Measurements from ENCODE around the gene GLRA1. TPM values are rescaled to one million over a fixed set of nuclear protein-coding genes. Genes with fewer than 3 reads are reported as not detected.

Gene GLRA1
- total RNA-seq, 2 donors from 2014 or later: not detected

DNA sequence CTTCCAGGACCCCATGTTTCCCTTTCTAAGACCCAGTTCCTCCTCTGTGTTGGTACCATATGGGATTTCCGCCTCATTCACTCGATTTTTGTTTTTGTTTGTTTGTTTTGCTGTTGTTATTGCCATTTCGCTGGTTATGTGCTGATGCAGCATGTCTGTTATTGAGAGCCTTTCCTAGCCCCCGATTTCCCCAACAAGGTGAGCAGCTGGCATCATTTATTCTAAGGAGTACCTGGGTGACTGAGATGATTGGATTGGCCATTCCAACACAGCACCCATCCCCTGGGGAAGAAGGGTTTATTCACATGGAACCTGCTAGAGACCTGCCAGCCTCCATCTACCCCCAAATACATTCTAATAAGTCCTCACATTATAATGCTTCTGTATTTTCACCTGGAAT is 2.7 kb downstream of the GLRA1 start:
- H3K27me3 ChIP-seq: no peaks in the 10 kb centered on the region
- H3K9ac ChIP-seq (ENCODE audit: low read depth in 2 of 2, low read length in 2 of 2): no peak overlapping the region
- no peaks in the 10 kb centered on the region for H3K9me3 ChIP-seq
- DNase-seq: no peak
- H3K4me1 ChIP-seq: no peaks in the 10 kb centered on the region
- intact Hi-C loops (cut with DNase I): no loop called here
- H3K4me3 ChIP-seq: no peak overlapping the region
- H3K27ac ChIP-seq: no peak overlapping the region
- no peaks in the 10 kb centered on the region for H3K36me3 ChIP-seq
- TF ChIP-seq, protein P1, sequence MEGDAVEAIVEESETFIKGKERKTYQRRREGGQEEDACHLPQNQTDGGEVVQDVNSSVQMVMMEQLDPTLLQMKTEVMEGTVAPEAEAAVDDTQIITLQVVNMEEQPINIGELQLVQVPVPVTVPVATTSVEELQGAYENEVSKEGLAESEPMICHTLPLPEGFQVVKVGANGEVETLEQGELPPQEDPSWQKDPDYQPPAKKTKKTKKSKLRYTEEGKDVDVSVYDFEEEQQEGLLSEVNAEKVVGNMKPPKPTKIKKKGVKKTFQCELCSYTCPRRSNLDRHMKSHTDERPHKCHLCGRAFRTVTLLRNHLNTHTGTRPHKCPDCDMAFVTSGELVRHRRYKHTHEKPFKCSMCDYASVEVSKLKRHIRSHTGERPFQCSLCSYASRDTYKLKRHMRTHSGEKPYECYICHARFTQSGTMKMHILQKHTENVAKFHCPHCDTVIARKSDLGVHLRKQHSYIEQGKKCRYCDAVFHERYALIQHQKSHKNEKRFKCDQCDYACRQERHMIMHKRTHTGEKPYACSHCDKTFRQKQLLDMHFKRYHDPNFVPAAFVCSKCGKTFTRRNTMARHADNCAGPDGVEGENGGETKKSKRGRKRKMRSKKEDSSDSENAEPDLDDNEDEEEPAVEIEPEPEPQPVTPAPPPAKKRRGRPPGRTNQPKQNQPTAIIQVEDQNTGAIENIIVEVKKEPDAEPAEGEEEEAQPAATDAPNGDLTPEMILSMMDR (IDR thresholded peaks at IDR 0.05): no peak

- Histone ChIP-seq H3K9ac (ENCODE audit: low read depth in 2 of 2, low read length in 2 of 2) (no peak overlapping the region), H3K27me3 (no peaks in the 10 kb centered on the region), H3K36me3 (no peaks in the 10 kb centered on the region), H3K27ac (no peak overlapping the region), H3K4me1 (no peaks in the 10 kb centered on the region), H3K9me3 (no peaks in the 10 kb centered on the region), H3K4me3 (no peak overlapping the region)
- DNase-seq: no peak
- intact Hi-C loops (cut with DNase I): no loop called here
- TF ChIP-seq, protein P1 (IDR thresholded peaks at IDR 0.05): no peak
These were observed 6.7 kb downstream of the GLRA1 start for GRCh38 chr5:151917904-151918303.

- DNase-seq: no peak
- Histone ChIP-seq H3K9me3 (no peaks in the 10 kb centered on the region), H3K27me3 (no peaks in the 10 kb centered on the region), H3K4me3 (no peak overlapping the region), H3K27ac (no peak overlapping the region), H3K4me1 (no peaks in the 10 kb centered on the region), H3K9ac (ENCODE audit: low read depth in 2 of 2, low read length in 2 of 2) (no peak overlapping the region), H3K36me3 (no peaks in the 10 kb centered on the region)
- intact Hi-C loops (cut with DNase I): no loop called here
- TF ChIP-seq, protein P1 (IDR thresholded peaks at IDR 0.05): no peak
These were observed 11.2 kb downstream of the GLRA1 start for GRCh38 chr5:151913425-151913824.

DNA sequence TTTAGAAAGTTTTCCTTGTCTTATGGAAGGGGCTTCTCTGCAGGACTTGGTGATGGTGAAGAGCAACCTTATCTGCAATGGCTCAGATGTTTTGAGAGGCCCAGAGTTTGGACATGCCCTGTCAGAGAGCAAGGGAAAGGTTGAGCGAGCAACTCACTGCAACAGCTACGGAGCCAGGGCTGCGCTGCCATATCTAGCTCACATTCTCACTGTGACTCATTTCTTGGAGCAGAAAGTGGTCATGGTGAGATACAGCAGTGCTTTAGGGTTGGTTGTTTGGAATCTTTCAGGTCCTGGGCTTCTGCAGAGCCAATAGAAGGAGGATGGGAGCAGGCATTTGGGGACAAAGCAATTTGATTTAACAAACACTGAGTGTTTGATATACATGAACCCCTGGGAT is 12.3 kb downstream of the GLRA1 start:
- DNase-seq: no peak
- Histone ChIP-seq H3K9me3 (no peaks in the 10 kb centered on the region), H3K9ac (ENCODE audit: low read depth in 2 of 2, low read length in 2 of 2) (no peak overlapping the region), H3K27ac (no peak overlapping the region), H3K4me1 (no peaks in the 10 kb centered on the region), H3K36me3 (no peaks in the 10 kb centered on the region), H3K4me3 (no peak overlapping the region), H3K27me3 (no peaks in the 10 kb centered on the region)
- intact Hi-C loops (cut with DNase I): no loop called here
- TF ChIP-seq, protein P1 (IDR thresholded peaks at IDR 0.05): no peak

- intact Hi-C loops (cut with DNase I): no loop called here
- TF ChIP-seq, protein P1 (IDR thresholded peaks at IDR 0.05): no peak
- H3K27me3 ChIP-seq: no peaks in the 10 kb centered on the region
These were observed 13.6 kb downstream of the GLRA1 start for GRCh38 chr5:151911011-151911410.

GRCh38 chr5:151909628-151910027 is 15.0 kb downstream of the GLRA1 start:
- H3K4me1 ChIP-seq: no peaks in the 10 kb centered on the region
- DNase-seq: no peak
- no peak overlapping the region for H3K4me3 ChIP-seq
- no peaks in the 10 kb centered on the region for H3K27me3 ChIP-seq
- intact Hi-C loops (cut with DNase I): no loop called here
- H3K9ac ChIP-seq (ENCODE audit: low read depth in 2 of 2, low read length in 2 of 2): no peak overlapping the region
- no peaks in the 10 kb centered on the region for H3K9me3 ChIP-seq
- no peaks in the 10 kb centered on the region for H3K36me3 ChIP-seq
- TF ChIP-seq, protein P1 (IDR thresholded peaks at IDR 0.05): no peak
- no peak overlapping the region for H3K27ac ChIP-seq

More at GRCh38 chr5:151911011-151911410, 13.6 kb downstream of the GLRA1 start:
- Histone ChIP-seq H3K4me3 (no peak overlapping the region), H3K9ac (ENCODE audit: low read depth in 2 of 2, low read length in 2 of 2) (no peak overlapping the region), H3K4me1 (no peaks in the 10 kb centered on the region), H3K9me3 (no peaks in the 10 kb centered on the region), H3K36me3 (no peaks in the 10 kb centered on the region), H3K27ac (no peak overlapping the region)
- DNase-seq: no peak

All from colonic mucosa (tissue), 4 donors.